NB4 (cell line): ENCODE results near the gene SNRNP25.

Experiments used
- DNase-seq: peaks from one replicate; pipeline ENCODE4 v3.0.0; 2010; ENCODE audit warnings: low read depth
- H3K4me3 ChIP-seq: one replicate; pipeline ENCODE4 v1.5.1; 2011; ENCODE audit warnings: mild to moderate bottlenecking, low read depth, low read length, moderate library complexity
- CTCF ChIP-seq: IDR thresholded peaks from one replicate; pipeline ENCODE4 v1.5.1; 2012; ENCODE audit warnings: low read depth, low read length
- MYC ChIP-seq: IDR thresholded peaks from 2 replicates; pipeline ENCODE4 v1.6.1; 2011; ENCODE audit warnings: low read depth, low read length
- POLR2A ChIP-seq: IDR thresholded peaks from 2 replicates; pipeline ENCODE4 v1.6.1; 2011; ENCODE audit warnings: mild to moderate bottlenecking; ENCODE audit not compliant: insufficient read length; ENCODE audit errors: extremely low read depth
- TF ChIP-seq, protein P1 (sequence below): IDR thresholded peaks from 2 replicates; pipeline ENCODE4 v1.6.1; 2011; ENCODE audit warnings: low read depth, low read length

SNRNP25 gene

DNA sequence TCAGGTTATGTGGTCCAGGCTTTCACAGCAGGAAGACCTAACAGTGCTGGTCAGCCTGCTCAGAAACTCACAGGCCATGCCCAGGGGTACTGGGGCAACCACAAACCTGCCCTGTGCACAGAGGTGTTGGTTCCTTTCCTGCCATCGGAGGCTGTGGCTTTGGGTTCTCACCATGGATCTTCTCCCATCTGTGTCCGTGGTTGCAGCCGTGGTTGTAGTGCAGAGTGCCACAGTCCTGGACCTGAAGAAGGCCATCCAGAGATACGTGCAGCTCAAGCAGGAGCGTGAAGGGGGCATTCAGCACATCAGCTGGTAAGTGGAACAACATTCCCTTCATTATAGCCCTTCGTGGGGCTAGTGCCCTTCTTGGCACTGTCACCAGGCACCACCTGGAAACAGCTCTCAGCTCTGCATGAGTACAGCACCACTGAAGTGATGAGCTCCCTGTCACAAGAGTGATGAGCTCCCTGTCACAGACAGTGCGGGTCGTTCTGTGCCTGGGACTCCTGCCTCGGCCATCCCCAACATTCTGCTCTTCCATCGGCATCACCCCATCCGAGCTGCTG is 2.0 kb downstream of the SNRNP25 start:
- TF ChIP-seq MYC (no peak), CTCF (no peak), POLR2A (no peak)
- TF ChIP-seq, protein P1, sequence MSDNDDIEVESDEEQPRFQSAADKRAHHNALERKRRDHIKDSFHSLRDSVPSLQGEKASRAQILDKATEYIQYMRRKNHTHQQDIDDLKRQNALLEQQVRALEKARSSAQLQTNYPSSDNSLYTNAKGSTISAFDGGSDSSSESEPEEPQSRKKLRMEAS, result no peak
- no peak overlapping the region for H3K4me3 ChIP-seq
- no peak for DNase-seq

DNA sequence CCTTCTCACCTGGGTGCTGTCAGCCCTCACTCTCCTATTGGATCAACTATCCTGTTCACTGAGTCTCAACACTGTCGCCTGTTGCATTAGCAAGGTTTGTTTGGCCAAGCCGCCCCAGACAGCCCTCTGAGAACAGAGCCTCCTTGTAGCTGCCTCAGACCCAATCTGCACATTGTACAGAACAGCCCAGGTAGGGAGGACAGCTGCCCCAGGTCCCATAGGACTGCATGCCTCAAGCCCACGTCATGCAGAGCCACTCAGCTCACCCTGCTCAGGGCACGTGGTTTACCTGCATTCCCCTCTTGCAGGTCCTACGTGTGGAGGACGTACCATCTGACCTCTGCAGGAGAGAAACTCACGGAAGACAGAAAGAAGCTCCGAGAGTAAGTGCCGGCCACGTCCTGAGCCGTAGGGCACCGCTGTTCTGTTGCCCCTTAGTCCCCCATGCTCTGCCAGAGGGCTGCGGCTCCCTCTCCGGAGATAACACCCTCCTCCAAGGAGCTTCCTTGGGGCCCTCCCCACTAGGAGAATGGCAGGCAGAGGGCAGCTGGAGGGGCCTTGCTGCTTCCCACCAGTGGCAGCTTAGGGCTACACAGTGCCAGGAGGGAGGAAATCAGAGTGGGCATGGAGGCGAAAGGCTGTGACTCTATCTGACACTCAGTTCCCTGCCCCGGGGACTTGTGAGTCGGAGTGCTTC is 2.8 kb downstream of the SNRNP25 start:
- no peak overlapping the region for H3K4me3 ChIP-seq
- TF ChIP-seq MYC (no peak), CTCF (no peak), POLR2A (no peak)
- TF ChIP-seq, protein P1, result no peak
- DNase-seq, result no peak

DNA sequence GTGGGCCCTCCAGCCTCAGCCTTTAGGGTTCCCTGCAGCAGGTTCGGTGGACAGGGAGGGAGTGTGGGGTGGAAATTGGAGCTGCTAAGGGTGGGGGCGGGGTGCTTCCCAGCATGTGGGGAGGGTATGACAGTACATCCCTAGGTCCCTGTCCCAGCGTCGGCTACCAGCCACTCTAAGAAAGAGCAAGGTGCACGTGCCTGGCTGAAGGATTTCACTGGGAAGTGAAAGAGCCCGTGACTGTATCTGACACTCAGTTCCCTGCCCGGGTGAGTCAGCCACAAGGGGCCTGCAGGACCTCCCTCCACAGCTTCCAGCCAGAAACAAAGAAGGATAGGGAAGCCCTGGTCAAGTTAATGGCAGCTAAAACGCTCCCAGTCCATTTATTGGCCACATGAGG is 4.1 kb downstream of the SNRNP25 start:
- TF ChIP-seq POLR2A (no peak), MYC (no peak), CTCF (no peak)
- TF ChIP-seq, protein P1, result no peak
- no peak for DNase-seq

GRCh38 chr16:58491-59439 is 5.1 kb downstream of the SNRNP25 start:
- no peak for DNase-seq
- TF ChIP-seq CTCF (no peak), MYC (no peak), POLR2A (no peak)
- TF ChIP-seq, protein P1, result no peak
- H3K4me3 ChIP-seq, result no peak overlapping the region

More for the DNA sequence above, 4.1 kb downstream of the SNRNP25 start:
- H3K4me3 ChIP-seq, result no peak overlapping the region

GRCh38 chr16:59440-60059 is 5.9 kb downstream of the SNRNP25 start:
- TF ChIP-seq, protein P1, result no peak
- TF ChIP-seq MYC (no peak), POLR2A (no peak), CTCF (no peak)
- no peak overlapping the region for H3K4me3 ChIP-seq
- no peak for DNase-seq
